Anterior cingulate cortex (tissue), 58 donors: ENCODE measurements around the gene PEX13.
"Not testable (repeated sequence)": the region's sequence is repeated elsewhere in the genome, so short reads cannot be mapped to it uniquely, and the experiment has no call there.

Experiments used
- DNase-seq, 58 donors: peaks; one replicate each; lab custom pipeline; 2025; lab: John Stamatoyannopoulos, UW

Gene PEX13

GRCh38 chr2:61006486-61007105 lies 10.9 kb upstream of the PEX13 start:
- DNase-seq = no peak

DNA sequence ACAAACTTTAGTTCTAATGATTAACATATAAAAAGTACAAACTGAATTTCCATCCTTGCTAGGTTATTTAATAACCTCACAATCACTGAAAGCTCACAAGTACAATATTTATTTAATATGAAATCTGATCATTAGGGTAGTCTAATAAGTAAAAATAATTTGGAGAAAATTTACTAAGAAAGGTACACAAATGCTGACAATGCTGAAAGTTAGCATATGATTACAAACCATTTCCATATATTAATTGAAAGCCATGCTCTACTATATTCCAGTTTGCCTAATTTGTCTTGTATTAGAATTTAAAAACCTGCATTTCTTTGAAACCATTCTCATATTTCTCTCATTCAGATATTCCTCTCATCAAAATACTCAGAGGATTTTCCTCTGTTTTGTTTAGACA lies 8.2 kb upstream of the PEX13 start:
- no peak for DNase-seq

- no peak for DNase-seq
Observed at GRCh38 chr2:61011678-61012077, 5.8 kb upstream of the PEX13 start.

DNA sequence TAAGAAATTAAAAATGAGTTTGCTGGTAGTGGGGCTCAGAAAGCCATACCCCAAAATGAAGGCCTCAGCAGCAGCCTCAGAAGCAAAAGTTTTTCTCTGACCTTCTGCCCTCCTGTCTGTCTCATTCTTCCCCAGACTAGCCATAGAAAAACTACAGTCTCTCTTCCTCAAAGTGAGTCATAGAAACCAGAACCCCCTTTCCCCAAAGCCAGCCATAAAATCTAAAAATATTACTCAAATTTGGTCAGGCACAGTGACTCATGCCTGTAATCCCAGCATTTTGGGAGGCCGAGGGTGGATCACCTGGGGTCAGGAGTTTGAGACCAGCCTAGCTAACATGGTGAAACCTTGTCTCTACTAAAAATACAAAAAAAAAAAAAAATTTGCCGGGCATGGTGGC lies 5.2 kb upstream of the PEX13 start:
- not testable (repeated sequence) for DNase-seq

DNA sequence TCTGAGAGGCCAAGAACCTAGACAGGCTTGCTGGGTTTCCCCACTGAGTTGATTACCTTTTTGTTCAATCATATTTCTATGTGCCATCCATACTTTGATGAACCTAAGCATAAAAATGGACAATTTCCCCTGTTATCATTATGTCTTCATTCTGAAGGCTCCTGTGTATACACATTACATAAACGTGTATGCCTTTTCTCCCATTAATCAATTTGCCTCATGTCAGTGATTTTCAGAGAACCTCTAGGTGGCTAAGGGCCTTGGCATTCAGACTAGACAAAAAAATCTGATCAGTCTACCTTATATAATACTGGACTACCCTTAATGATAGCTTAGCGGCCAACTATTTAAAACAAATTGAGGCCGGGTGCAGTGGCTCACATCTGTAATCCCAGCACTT lies 4.1 kb upstream of the PEX13 start:
- no peak for DNase-seq

DNA sequence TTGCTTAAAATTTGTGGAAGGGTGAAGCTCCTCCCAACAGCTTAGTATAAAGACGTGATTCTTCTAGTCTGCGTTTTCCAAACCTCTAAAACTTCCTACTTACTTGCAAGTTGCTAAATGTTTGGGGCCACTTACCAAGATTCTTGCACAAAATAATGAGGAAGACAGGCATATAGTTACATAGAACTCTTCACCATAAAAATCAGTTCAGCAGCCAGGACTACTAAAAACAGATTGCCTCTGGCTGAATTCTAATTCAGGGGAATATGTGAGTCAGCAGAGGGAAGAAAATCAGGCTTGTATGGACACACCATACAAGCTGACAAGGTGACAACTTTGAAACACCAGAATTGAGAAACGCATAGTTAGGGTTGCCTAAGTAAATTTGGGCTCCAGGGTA lies 2.8 kb upstream of the PEX13 start:
- DNase-seq = no peak

DNA sequence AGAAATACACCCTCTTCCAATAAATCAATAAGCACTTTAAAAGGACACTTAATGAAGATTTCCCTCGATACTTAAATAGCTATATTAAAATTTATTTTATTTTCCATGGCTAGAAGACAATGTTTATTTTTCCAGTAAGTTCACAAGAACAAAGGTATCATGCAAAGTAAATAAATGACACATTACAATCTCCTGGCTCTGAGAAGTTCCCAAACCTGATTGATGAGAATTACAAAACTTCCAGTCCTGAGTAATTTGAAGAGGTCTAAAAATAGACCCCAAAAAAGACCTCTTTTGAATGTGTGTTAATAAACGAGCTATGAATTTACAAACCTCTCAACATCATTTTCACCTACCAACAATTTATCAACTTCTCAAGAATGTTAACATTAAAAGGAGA lies 1.5 kb upstream of the PEX13 start:
- DNase-seq = no peak

GRCh38 chr2:61016392-61017002 lies 1.0 kb upstream of the PEX13 start:
- DNase-seq = no peak

DNA sequence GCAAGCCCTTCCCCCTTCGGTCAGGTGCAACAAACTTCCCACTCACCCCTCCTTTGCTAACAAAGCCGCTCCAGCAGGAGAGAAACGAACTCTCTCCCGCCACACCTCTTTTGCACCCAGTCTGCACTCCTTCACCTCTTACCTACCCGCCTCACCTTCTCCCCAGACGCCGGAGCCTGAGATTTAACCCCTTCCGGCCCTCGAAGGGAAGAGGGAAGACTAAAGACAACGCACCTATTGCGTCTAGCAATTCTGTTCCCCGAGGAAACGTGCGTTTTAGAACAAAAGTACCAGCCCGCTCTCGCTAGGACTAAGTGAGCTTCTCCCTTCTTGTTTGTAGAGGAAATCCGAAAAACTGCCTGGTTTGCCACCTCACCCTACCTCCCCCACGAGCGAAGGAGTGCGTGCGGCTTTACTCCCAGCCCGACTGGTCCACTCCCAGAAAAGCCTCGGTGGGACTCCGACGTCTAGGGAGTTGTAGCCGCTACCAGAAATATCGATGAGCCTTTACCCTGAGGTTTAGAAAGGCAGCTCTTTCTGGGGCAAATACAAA lies 441 bp upstream of the PEX13 start:
- DNase-seq = peak; percentile 32 to 96 (median 82)

GRCh38 chr2:61018318-61018755 lies 817 bp downstream of the PEX13 start:
- DNase-seq = no peak

DNA sequence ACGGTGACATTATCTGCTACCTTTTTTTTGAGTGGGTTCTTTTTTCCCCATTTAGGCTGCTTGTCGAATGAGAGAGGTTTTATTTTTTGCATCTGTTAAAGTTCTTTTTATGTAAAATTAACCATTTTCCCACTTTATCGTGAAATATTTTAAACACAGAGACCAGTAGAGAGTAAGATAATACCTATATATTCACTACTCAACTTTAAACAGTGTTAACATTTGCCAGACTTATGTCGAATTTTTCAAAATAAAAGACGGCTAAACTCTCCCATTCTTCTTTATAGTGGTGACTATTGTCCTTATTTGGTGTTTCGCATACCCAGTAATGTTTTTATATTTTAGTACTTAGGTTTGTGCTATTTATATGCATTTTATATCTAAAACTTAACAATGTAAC lies 1.3 kb downstream of the PEX13 start:
- no peak for DNase-seq

DNA sequence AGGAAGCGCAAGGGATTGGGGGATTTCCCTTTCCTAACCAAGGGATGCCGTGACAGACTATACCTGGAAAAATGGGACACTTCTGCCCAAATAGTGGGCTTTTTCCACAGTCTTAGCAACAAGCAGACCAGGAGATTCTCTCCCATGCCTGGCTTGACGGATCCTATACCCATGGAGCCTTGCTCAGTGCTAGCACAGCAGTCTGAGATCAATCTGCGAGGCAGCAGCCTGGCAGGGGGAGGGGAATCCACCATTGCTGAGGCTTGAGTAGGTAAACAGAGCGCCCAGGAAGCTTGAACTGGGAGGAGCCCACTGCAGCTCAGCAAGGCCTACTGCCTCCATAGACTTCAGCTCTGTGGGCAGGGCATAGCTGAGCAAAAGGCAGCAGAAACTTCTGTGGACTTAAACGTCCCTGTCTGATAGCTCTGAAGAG lies 3.7 kb downstream of the PEX13 start:
- DNase-seq = no peak

DNA sequence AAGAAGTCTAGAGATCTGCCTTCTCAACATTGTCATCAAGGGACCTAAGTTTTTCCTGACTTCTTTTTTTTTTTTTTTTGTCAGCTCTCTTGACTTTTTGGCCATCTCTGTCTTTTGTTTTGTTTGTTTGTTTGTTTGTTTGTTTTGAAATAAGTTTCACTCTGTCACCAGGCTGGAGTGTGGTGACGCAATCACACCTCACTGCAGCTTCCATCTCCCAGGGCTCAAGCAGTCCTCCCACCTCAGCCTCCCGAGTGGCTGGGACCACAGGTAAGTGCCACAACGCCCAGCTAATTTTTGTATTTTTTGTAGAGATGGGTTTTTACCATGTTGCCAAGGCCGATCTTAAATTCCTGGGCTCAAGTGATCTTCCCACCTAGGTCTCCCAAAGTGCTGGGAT lies 6.2 kb downstream of the PEX13 start:
- DNase-seq = no peak

DNA sequence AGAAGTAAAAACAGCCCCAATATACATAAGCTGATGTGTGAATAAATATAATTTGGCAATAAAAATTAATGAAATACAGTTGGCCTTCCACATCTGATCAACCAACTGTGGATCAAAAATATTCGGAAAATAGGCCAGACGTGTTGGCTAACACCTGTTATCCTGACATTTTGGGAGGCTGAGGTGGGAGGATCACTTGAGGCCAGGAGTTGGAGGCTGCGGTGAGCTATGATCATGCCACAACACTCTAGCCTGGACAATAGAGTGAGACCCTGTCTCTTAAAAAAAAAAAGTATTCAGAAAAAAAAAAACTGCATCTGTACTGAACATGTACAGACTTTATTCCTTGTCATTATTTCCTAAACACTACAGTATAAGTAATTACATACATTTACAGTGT lies 12.0 kb downstream of the PEX13 start:
- no peak for DNase-seq

- DNase-seq = not testable (repeated sequence)
Observed at GRCh38 chr2:61034592-61034991, 17.1 kb downstream of the PEX13 start.

- not testable (repeated sequence) for DNase-seq
Observed at GRCh38 chr2:61036643-61037042, 19.1 kb downstream of the PEX13 start.

DNA sequence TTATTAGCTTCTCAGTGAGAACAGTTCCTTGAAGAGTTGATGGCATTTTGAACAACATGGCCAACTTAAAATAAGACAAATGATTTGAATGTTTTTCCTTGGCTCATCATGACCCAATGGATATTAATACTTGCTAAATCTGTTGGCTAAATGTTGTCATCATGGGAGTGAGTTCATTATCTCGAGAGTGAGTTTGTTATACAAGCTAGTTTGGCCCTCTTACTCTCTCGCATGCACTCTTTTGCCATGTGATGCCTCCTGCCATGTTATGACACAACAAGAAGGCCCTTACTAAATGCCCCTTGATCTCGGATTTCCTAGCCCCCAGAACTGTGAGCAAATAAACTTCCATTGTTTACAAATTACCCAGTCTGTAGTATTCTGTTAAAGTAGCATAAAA lies 25.3 kb downstream of the PEX13 start:
- DNase-seq = no peak

DNA sequence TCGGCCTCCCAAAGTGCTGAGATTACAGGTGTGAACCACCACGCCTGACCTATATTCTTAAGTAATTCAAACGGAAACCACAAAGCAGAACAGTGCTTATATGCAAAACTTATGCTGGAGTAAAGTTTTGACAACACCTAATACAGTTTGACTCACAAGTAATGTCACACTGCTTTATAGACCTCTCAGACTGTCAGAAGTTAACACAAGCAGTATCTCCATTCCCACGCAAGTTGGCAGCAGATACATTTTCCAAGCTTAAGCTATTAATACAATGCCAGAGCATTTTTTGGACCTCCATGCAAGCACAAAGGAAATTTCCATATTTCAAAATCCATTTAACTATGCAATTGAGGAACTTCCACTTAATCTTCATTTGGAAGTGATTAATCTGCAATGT lies 27.1 kb downstream of the PEX13 start:
- DNase-seq = no peak

- DNase-seq = no peak
Observed at GRCh38 chr2:61045226-61045625, 27.7 kb downstream of the PEX13 start.

DNA sequence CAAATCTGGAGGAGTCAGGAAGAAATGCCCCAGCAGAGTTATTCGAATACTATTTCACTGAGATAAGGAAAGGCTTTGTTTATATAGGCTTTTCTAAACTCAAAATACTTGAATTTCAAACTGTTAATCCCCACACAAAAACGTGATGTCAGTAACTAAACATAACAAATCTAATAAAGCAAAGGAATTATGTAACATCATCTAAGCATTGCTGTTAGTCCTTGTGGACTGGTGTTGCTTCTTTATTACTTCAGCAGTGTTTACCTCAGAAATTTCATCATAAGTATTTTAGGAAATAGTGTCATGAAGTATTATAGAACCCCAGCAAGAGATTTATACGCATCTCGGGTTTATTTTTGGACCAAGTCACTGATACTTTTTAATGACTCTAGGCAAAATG lies 28.5 kb downstream of the PEX13 start:
- no peak for DNase-seq

DNA sequence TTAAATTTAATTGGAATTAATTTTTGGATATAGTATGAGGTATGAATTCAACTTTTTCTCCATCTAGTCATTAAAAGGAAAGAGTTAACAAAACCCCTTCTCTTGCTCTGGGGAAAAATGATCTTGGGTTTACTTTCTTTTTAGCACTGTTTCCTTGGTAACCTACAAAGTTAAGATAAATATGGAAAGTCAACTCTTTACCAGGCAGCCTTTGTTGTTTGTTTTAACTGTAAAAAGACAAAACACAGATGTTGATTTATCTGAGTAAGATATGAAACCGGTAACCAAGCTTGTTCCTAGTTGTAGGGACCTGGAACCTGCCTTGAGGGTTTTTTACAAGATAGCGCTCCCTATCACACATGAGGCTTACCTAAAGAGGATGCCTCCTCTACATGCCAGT lies 38.0 kb downstream of the PEX13 start:
- no peak for DNase-seq

GRCh38 chr2:61057562-61057961 lies 40.0 kb downstream of the PEX13 start:
- DNase-seq = no peak
